Endothelial cell of umbilical vein (primary cell): Measurements from ENCODE around the gene PAQR7. TPM values are rescaled to one million over a fixed set of nuclear protein-coding genes. Genes with fewer than 3 reads are reported as not detected.

Experiments
- BruUV-seq: library from RNA; stranded (reverse); fragments of 400-500 nt; replicated peaks from 2 replicates; lab custom pipeline; 2021; lab: Mats Ljungman, UMichigan
- CTCF ChIA-PET: fragments of 300-600, 350-600 bp; sonication (Branson Sonifier 250); formaldehyde crosslinking; loops from one replicate; lab custom pipeline; 2021; ENCODE audit warnings: antibody characterized with exemption, inconsistent platforms; lab: Charles Lee
- POLR2A ChIA-PET: fragments of 300-600, 350-600 bp; sonication (Branson Sonifier 250); formaldehyde crosslinking; loops from one replicate; lab custom pipeline; 2021; ENCODE audit warnings: antibody characterized with exemption, inconsistent platforms; lab: Charles Lee
- DNase-seq: peaks from one replicate; pipeline ENCODE4 v3.0.0-alpha.2; 2011; ENCODE audit warnings: low read depth, low spot score
- FAIRE-seq: peaks from 2 replicates; lab custom pipeline; 2011; peaks lifted over from hg19 to GRCh38; lab: Jason Lieb, UNC
- H2AFZ ChIP-seq: 2 replicates; pipeline ENCODE4 v1.6.0; 2012; ENCODE audit warnings: low read depth, low read length, control low read depth, inconsistent platforms
- H3K27ac ChIP-seq: 2 replicates; pipeline ENCODE4 v1.5.1; 2011; ENCODE audit warnings: low read depth, mild to moderate bottlenecking, control low read depth, low read length, moderate library complexity; ENCODE audit not compliant: insufficient read depth
- H3K27me3 ChIP-seq, 2 experiments: 2 replicates each; pipeline versions ENCODE4 v1.6.0 to v1.6.1; 2011; ENCODE audit warnings: low read length in 2 of 2, mixed read lengths in 1 of 2; ENCODE audit not compliant: control insufficient read depth in 2 of 2, insufficient read depth in 2 of 2
- H3K36me3 ChIP-seq, 2 experiments: 2 replicates in 1 of 2; 3 replicates in 1 of 2; pipeline ENCODE4 v1.5.1; 2011; ENCODE audit warnings: low read length in 2 of 2, mild to moderate bottlenecking in 1 of 2, moderate library complexity in 1 of 2; ENCODE audit not compliant: control insufficient read depth in 2 of 2, insufficient read depth in 2 of 2; ENCODE audit errors: extremely low read depth in 1 of 2
- H3K4me1 ChIP-seq: 3 replicates; pipeline ENCODE4 v1.5.1; 2011; ENCODE audit warnings: mild to moderate bottlenecking, low read length; ENCODE audit not compliant: control insufficient read depth, insufficient read depth; ENCODE audit errors: extremely low read depth
- H3K4me2 ChIP-seq: 2 replicates; pipeline ENCODE4 v1.6.1; 2011; ENCODE audit warnings: low read length, control low read depth, mixed read lengths; ENCODE audit not compliant: insufficient read depth
- H3K4me3 ChIP-seq, 3 experiments: fragments of 200-600 bp in 1 of 3; sonication (generic), shearing (Covaris generic) in 1 of 3; replicated peaks in 1 of 3; 2 replicates each; pipeline ENCODE4 v1.5.1; 2011 to 2016; ENCODE audit warnings: control low read depth in 3 of 3, low read length in 3 of 3, mild to moderate bottlenecking in 2 of 3, inconsistent platforms in 1 of 3, low read depth in 1 of 3, moderate library complexity in 1 of 3; ENCODE audit not compliant: insufficient read depth in 1 of 3
- H3K79me2 ChIP-seq: 2 replicates; pipeline ENCODE4 v1.6.0; 2012; ENCODE audit warnings: low read length, inconsistent platforms; ENCODE audit not compliant: control insufficient read depth, insufficient read depth
- H3K9ac ChIP-seq: replicated peaks from 2 replicates; pipeline ENCODE3; 2011; ENCODE audit warnings: low read length, control low read depth; ENCODE audit not compliant: insufficient read depth; ENCODE audit errors: extremely low read depth
- H3K9me1 ChIP-seq: replicated peaks from 3 replicates; pipeline ENCODE4 v1.6.0; 2011; ENCODE audit warnings: mild to moderate bottlenecking, low read length; ENCODE audit not compliant: control insufficient read depth, insufficient read depth; ENCODE audit errors: extremely low read depth
- H3K9me3 ChIP-seq: replicated peaks from 2 replicates; pipeline ENCODE4 v1.5.1; 2012; ENCODE audit warnings: low read length, inconsistent platforms; ENCODE audit not compliant: control insufficient read depth, insufficient read depth
- H4K20me1 ChIP-seq: replicated peaks from 2 replicates; pipeline ENCODE3; 2011; ENCODE audit warnings: mild to moderate bottlenecking, low read length; ENCODE audit not compliant: control insufficient read depth, insufficient read depth; ENCODE audit errors: extremely low read depth
- CTCF ChIP-seq, 2 donors: IDR thresholded peaks; 1 replicate in 1 of 2; 2 replicates in 1 of 2; pipeline ENCODE4 v1.5.1; 2011; ENCODE audit warnings: low read length in 2 of 2, mild to moderate bottlenecking in 2 of 2, moderate library complexity in 2 of 2, control low read depth in 1 of 2, inconsistent platforms in 1 of 2, low read depth in 1 of 2; ENCODE audit not compliant: insufficient read depth in 1 of 2; ENCODE audit errors: extremely low read depth in 1 of 2
- EZH2 ChIP-seq: IDR thresholded peaks from 2 replicates; pipeline ENCODE4 v1.6.1; 2012; ENCODE audit warnings: borderline replicate concordance, low read depth, mild to moderate bottlenecking, moderate library complexity, low read length, inconsistent platforms; ENCODE audit not compliant: severe bottlenecking
- GATA2 ChIP-seq: IDR thresholded peaks from 2 replicates; pipeline ENCODE4 v1.7.0; 2011; ENCODE audit warnings: low read depth, mild to moderate bottlenecking, moderate library complexity, mixed read lengths, low read length; ENCODE audit not compliant: insufficient read length, insufficient read depth
- JUN ChIP-seq: IDR thresholded peaks from 2 replicates; pipeline ENCODE4 v1.6.1; 2011; ENCODE audit warnings: borderline replicate concordance, low read depth; ENCODE audit not compliant: insufficient read length, insufficient read depth
- MYC ChIP-seq: IDR thresholded peaks from one replicate; pipeline ENCODE4 v1.6.1; 2011; ENCODE audit warnings: mild to moderate bottlenecking, low read depth, low read length
- POLR2AphosphoS5 ChIP-seq: IDR thresholded peaks from 2 replicates; pipeline ENCODE4 v1.6.1; 2012; ENCODE audit warnings: low read depth, mild to moderate bottlenecking, control low read depth, low read length, moderate library complexity; ENCODE audit not compliant: insufficient read depth
- dilution Hi-C: fragments of 300-500 bp; cut with MboI; formaldehyde crosslinking; loops from one replicate; pipeline ENCODE4 v1.15.0; 2019; ENCODE audit warnings: low sequenced_read_pairs; ENCODE audit not compliant: extremely low pct_ligation_motif_present
- intact Hi-C: fragments of 100-400 bp; cut with micrococcal nuclease; formaldehyde crosslinking; loops from one replicate; pipeline ENCODE4 v1.10.0; 2022
- polyA plus RNA-seq, 4 experiments: library from polyadenylated mRNA; depleted of rRNA in 3 of 4; stranded (reverse) in 3 of 4; unstranded in 1 of 4; fragments of >200 nt; gene quantifications; 2 replicates each; pipeline versions ENCODE4 v1.2.1 to v1.2.3, GENCODE V29; 2011 to 2012; ENCODE audit warnings: missing spikeins in 1 of 4
- total RNA-seq: library from RNA; stranded (reverse); gene quantifications from 2 replicates; pipeline ENCODE4 v1.2.3, GENCODE V29; 2021

PAQR7 gene
- total and polyA plus RNA-seq, 2 donors (not counting 3 experiments of a cell fraction or from before 2014, with no cell fraction given), result 8.4 to 10.8 TPM

GRCh38 chr1:25881266-25881665 is 5.8 kb upstream of the PAQR7 start:
- DNase-seq, result no peak
- Histone ChIP-seq H3K36me3 (no peaks in the 10 kb centered on the region), H3K4me1 (no peaks in the 10 kb centered on the region), H3K27ac (no peak overlapping the region), H2AFZ (no peak overlapping the region), H3K79me2 (no peaks in the 10 kb centered on the region), H3K9me3 (no peaks in the 10 kb centered on the region), H4K20me1 (no peaks in the 10 kb centered on the region), H3K4me2 (no peak overlapping the region), H3K4me3 (no peak overlapping the region), H3K27me3 (no peaks in the 10 kb centered on the region), H3K9me1 (no peaks in the 10 kb centered on the region), H3K9ac (no peak overlapping the region)
- no peak for FAIRE-seq
- CTCF ChIA-PET, result interaction anchor here (2.4 kb wide), 1 partner anchor 15 kb away, joined by 8 read pairs; no protein-coding TSS in a partner anchor
- TF ChIP-seq POLR2AphosphoS5, result no peak
- no peak for TF ChIP-seq GATA2
- no peak for TF ChIP-seq JUN
- TF ChIP-seq EZH2, result no peak
- TF ChIP-seq CTCF (IDR thresholded peaks at IDR 0.05; ENCODE audit: extremely low read depth in 1 of 2, insufficient read depth in 1 of 2, low read depth in 1 of 2, low read length in 2 of 2), result no peak
- TF ChIP-seq MYC, result no peak
- intact Hi-C loops (no loop called here), dilution Hi-C loops (loop anchor here (25.0 kb wide), 1 partner anchor 106 kb away; the partner anchor contains the start of gene PAFAH2)
- POLR2A ChIA-PET, result no interaction called here
- BruUV-seq, result no TSS peak
